HCT116 (cell line): ENCODE results near the gene SRGAP3.

Source experiments
- CTCF ChIP-seq, 3 experiments: fragments of 200-600 bp in 1 of 3; sonication (generic) in 1 of 3; IDR thresholded peaks in 2 of 3; conservative IDR thresholded peaks in 1 of 3; 2 replicates each; pipeline ENCODE4 v1.5.1; 2012 to 2017; ENCODE audit warnings: low read depth in 2 of 3, low read length in 2 of 3, antibody characterized with exemption in 1 of 3, borderline replicate concordance in 1 of 3, control low read depth in 1 of 3, mild to moderate bottlenecking in 1 of 3, mixed read lengths in 1 of 3, mixed run types in 1 of 3, moderate library complexity in 1 of 3; ENCODE audit not compliant: insufficient read depth in 1 of 3
- EZH2phosphoT487 ChIP-seq: fragments of 200-600 bp; IDR thresholded peaks from 2 replicates; pipeline ENCODE4 v1.6.1; 2018; ENCODE audit warnings: antibody characterized with exemption, borderline replicate concordance
- POLR2AphosphoS5 ChIP-seq: IDR thresholded peaks from 2 replicates; pipeline ENCODE4 v1.6.1; 2011; ENCODE audit warnings: mild to moderate bottlenecking, low read depth, low read length, moderate library complexity
- SIN3A ChIP-seq: IDR thresholded peaks from 2 replicates; pipeline ENCODE4 v1.6.1; 2012; ENCODE audit warnings: low read depth
- YY1 ChIP-seq: IDR thresholded peaks from 2 replicates; pipeline ENCODE4 v1.6.1; 2011; ENCODE audit warnings: low read length, low read depth, moderate library complexity, mild to moderate bottlenecking; ENCODE audit not compliant: insufficient replicate concordance; ENCODE audit errors: extremely low read depth

GRCh38 chr3:8968375-8968882 lies 281.0 kb downstream of the SRGAP3 start:
- no peak for TF ChIP-seq POLR2AphosphoS5
- TF ChIP-seq CTCF (IDR thresholded peaks at IDR 0.05 in 2 of 3, conservative IDR thresholded peaks at IDR 0.05 in 1 of 3; ENCODE audit: borderline replicate concordance in 1 of 3, insufficient read depth in 1 of 3, low read depth in 2 of 3, low read length in 2 of 3) = no peak
- TF ChIP-seq EZH2phosphoT487 = no peak
- TF ChIP-seq YY1 = no peak
- no peak for TF ChIP-seq SIN3A
